Type B pancreatic cell (in vitro differentiated cells): ENCODE results near the gene MDM2. TPM values are rescaled to one million over a fixed set of nuclear protein-coding genes. Genes with fewer than 3 reads are reported as not detected.
"Not testable (repeated sequence)": the region's sequence is repeated elsewhere in the genome, so short reads cannot be mapped to it uniquely, and the experiment has no call there.

Experiments
- DNase-seq: peaks from one replicate; pipeline ENCODE4 v3.0.0; 2021; ENCODE audit warnings: mixed read lengths; ENCODE audit not compliant: unreplicated experiment; ENCODE audit errors: extremely low spot score
- H3K27ac Mint-ChIP-seq: 2 replicates; pipeline ENCODE4 v1.8.0; 2021; ENCODE audit warnings: mild to moderate bottlenecking, mixed read lengths
- H3K27me3 Mint-ChIP-seq: 2 replicates; pipeline ENCODE4 v1.8.0; 2021; ENCODE audit warnings: mixed read lengths
- H3K36me3 Mint-ChIP-seq: 2 replicates; pipeline ENCODE4 v1.8.0; 2021; ENCODE audit warnings: mixed read lengths
- H3K4me1 Mint-ChIP-seq: one replicate; pipeline ENCODE4 v1.8.0; 2021; ENCODE audit warnings: mixed read lengths; ENCODE audit not compliant: unreplicated experiment
- H3K4me3 Mint-ChIP-seq: 2 replicates; pipeline ENCODE4 v1.8.0; 2021; ENCODE audit warnings: mild to moderate bottlenecking, mixed read lengths
- H3K9me3 Mint-ChIP-seq: 2 replicates; pipeline ENCODE4 v1.8.0; 2021; ENCODE audit warnings: mixed read lengths
- CTCF ChIP-seq: fragments of 200-600 bp; sonication (generic); conservative IDR thresholded peaks from 2 replicates; pipeline ENCODE4 v1.5.0; 2021; ENCODE audit warnings: antibody characterized with exemption, mild to moderate bottlenecking
- total RNA-seq: library from RNA; stranded (reverse); gene quantifications from 2 replicates; pipeline ENCODE4 v1.2.1, GENCODE V29; 2021; ENCODE audit warnings: low replicate concordance

Gene MDM2
- total RNA-seq, 1 donor from 2014 or later: 162 TPM

GRCh38 chr12:68855771-68856170 is 47.8 kb downstream of the MDM2 start:
- H3K36me3 Mint-ChIP-seq: no peaks in the 10 kb centered on the region
- DNase-seq: no peak
- H3K4me3 Mint-ChIP-seq: no peak overlapping the region
- no peaks in the 10 kb centered on the region for H3K4me1 Mint-ChIP-seq
- TF ChIP-seq CTCF: no peak
- H3K27me3 Mint-ChIP-seq: peaks cover 4% of the 10 kb centered on the region
- H3K9me3 Mint-ChIP-seq: no peaks in the 10 kb centered on the region
- no peak overlapping the region for H3K27ac Mint-ChIP-seq

- no peaks in the 10 kb centered on the region for H3K4me1 Mint-ChIP-seq
- peaks cover 4% of the 10 kb centered on the region for H3K27me3 Mint-ChIP-seq
- no peak overlapping the region for H3K4me3 Mint-ChIP-seq
- H3K36me3 Mint-ChIP-seq: no peaks in the 10 kb centered on the region
- no peak for TF ChIP-seq CTCF
- no peak for DNase-seq
- H3K27ac Mint-ChIP-seq: no peak overlapping the region
- H3K9me3 Mint-ChIP-seq: no peaks in the 10 kb centered on the region
Observed at GRCh38 chr12:68856510-68856909, 48.5 kb downstream of the MDM2 start.

GRCh38 chr12:68861890-68862289 is 53.9 kb downstream of the MDM2 start:
- TF ChIP-seq CTCF: no peak
- no peaks in the 10 kb centered on the region for H3K9me3 Mint-ChIP-seq
- H3K4me1 Mint-ChIP-seq: no peaks in the 10 kb centered on the region
- no peaks in the 10 kb centered on the region for H3K27me3 Mint-ChIP-seq
- H3K36me3 Mint-ChIP-seq: no peaks in the 10 kb centered on the region
- H3K4me3 Mint-ChIP-seq: no peak overlapping the region
- DNase-seq: no peak
- no peak overlapping the region for H3K27ac Mint-ChIP-seq

- no peak overlapping the region for H3K27ac Mint-ChIP-seq
- no peak overlapping the region for H3K4me3 Mint-ChIP-seq
Observed at GRCh38 chr12:68863109-68863770, 55.3 kb downstream of the MDM2 start.

GRCh38 chr12:68863886-68864454 is 56.0 kb downstream of the MDM2 start:
- H3K36me3 Mint-ChIP-seq, DNase-seq, H3K27me3 Mint-ChIP-seq, H3K9me3 Mint-ChIP-seq, H3K27ac Mint-ChIP-seq, H3K4me1 Mint-ChIP-seq, H3K4me3 Mint-ChIP-seq: not testable (repeated sequence)
- TF ChIP-seq CTCF: peak; percentile 78

More at GRCh38 chr12:68863109-68863770, 55.3 kb downstream of the MDM2 start:
- Mint-ChIP-seq H3K36me3 (no peaks in the 10 kb centered on the region), H3K27me3 (no peaks in the 10 kb centered on the region), H3K4me1 (no peaks in the 10 kb centered on the region), H3K9me3 (no peaks in the 10 kb centered on the region)
- no peak for DNase-seq
- TF ChIP-seq CTCF: no peak
